ENCODE results near the gene GAS5. TPM values are rescaled to one million over a fixed set of nuclear protein-coding genes. Genes with fewer than 3 reads are reported as not detected.

Gene GAS5
- total and polyA plus RNA-seq, 2 experiments from 2014 or later, result 979 to 992 TPM

GRCh38 chr1:173900427-173900826, 32.6 kb upstream of the GAS5 start (continued):
- TF ChIP-seq ETS1 (IDR thresholded peaks at IDR 0.05) (no peak), CREB1 (CRISPR knock-in tag; IDR thresholded peaks at IDR 0.05; ENCODE audit: low read depth) (no peak)

DNA sequence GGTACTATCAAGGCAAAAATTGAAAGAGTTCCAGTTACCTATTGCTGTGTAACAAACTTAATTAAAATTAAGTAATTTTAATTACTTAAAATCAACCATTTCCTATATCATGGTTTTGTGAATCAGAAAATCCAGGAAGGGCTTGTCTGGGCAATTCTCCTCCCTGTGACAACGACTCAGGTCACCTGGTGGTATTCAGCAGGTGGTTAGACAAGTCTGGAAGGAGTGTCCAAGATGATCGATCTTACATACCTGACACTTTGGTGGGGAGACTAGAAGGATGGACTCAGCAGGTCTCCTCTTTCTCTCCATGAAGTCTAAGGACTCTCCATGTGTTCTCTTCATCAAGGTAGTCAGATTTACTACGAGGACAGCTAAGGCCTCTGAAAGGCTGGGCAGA, 26.4 kb upstream of the GAS5 start:
- Mint-ChIP-seq H3K27me3 (ENCODE audit: insufficient read depth, low read depth, poor library complexity) (no peaks in the 10 kb centered on the region), H3K9me3 (no peaks in the 10 kb centered on the region), H3K4me3 (no peak overlapping the region), H3K4me1 (peaks cover 31% of the 10 kb centered on the region), H3K36me3 (ENCODE audit: low read depth) (peaks cover 4% of the 10 kb centered on the region; the same call in 2 of the 3 replicates), H3K27ac (peak overlapping the region; percentile 53; the same call in 1 of the 2 replicates)
- no peaks in the 10 kb centered on the region for H3F3A ChIP-seq (replicated peaks; ENCODE audit: low read depth)
- H3K4me3 ChIP-seq, result no peak overlapping the region
- no peak for ATAC-seq
- no peak overlapping the region for H2AFZ ChIP-seq
- no peak overlapping the region for H3K4me2 ChIP-seq
- no peaks in the 10 kb centered on the region for H3K9me2 ChIP-seq (ENCODE audit: insufficient read depth)
- DNase-seq (ENCODE audit: low spot score), result no peak
- H3K79me2 ChIP-seq (replicated peaks; ENCODE audit: insufficient read depth), result peaks cover 22% of the 10 kb centered on the region
- no peaks in the 10 kb centered on the region for H3K27me3 ChIP-seq (ENCODE audit: insufficient read depth)
- peaks cover 21% of the 10 kb centered on the region for H3K4me1 ChIP-seq (ENCODE audit: insufficient read depth)
- H4K20me1 ChIP-seq (replicated peaks; ENCODE audit: insufficient read depth), result no peaks in the 10 kb centered on the region
- H3K27ac ChIP-seq (ENCODE audit: low read depth), result no peak overlapping the region
- H3K36me3 ChIP-seq (ENCODE audit: insufficient read depth), result no peaks in the 10 kb centered on the region
- TF ChIP-seq POLR2AphosphoS5 (IDR thresholded peaks at IDR 0.05; ENCODE audit: low read depth) (no peak), CREB1 (CRISPR knock-in tag; IDR thresholded peaks at IDR 0.05; ENCODE audit: low read depth) (no peak), ZNF114 (CRISPR knock-in tag; IDR thresholded peaks at IDR 0.05) (no peak), JUNB (IDR thresholded peaks at IDR 0.05; ENCODE audit: unreplicated experiment) (no peak), STAT1 (IDR thresholded peaks at IDR 0.05; ENCODE audit: unreplicated experiment) (no peak), ETS1 (IDR thresholded peaks at IDR 0.05) (no peak), NANOG (IDR thresholded peaks at IDR 0.05; ENCODE audit: borderline replicate concordance) (no peak), EZH2 (IDR thresholded peaks at IDR 0.05; ENCODE audit: low read depth, unreplicated experiment) (no peak), ZNF331 (CRISPR knock-in tag; IDR thresholded peaks at IDR 0.05; ENCODE audit: low read depth) (no peak), EZH2phosphoT487 (IDR thresholded peaks at IDR 0.05; ENCODE audit: unreplicated experiment) (no peak)
- TF ChIP-seq, protein P1, sequence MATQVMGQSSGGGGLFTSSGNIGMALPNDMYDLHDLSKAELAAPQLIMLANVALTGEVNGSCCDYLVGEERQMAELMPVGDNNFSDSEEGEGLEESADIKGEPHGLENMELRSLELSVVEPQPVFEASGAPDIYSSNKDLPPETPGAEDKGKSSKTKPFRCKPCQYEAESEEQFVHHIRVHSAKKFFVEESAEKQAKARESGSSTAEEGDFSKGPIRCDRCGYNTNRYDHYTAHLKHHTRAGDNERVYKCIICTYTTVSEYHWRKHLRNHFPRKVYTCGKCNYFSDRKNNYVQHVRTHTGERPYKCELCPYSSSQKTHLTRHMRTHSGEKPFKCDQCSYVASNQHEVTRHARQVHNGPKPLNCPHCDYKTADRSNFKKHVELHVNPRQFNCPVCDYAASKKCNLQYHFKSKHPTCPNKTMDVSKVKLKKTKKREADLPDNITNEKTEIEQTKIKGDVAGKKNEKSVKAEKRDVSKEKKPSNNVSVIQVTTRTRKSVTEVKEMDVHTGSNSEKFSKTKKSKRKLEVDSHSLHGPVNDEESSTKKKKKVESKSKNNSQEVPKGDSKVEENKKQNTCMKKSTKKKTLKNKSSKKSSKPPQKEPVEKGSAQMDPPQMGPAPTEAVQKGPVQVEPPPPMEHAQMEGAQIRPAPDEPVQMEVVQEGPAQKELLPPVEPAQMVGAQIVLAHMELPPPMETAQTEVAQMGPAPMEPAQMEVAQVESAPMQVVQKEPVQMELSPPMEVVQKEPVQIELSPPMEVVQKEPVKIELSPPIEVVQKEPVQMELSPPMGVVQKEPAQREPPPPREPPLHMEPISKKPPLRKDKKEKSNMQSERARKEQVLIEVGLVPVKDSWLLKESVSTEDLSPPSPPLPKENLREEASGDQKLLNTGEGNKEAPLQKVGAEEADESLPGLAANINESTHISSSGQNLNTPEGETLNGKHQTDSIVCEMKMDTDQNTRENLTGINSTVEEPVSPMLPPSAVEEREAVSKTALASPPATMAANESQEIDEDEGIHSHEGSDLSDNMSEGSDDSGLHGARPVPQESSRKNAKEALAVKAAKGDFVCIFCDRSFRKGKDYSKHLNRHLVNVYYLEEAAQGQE (IDR thresholded peaks at IDR 0.05; ENCODE audit: unreplicated experiment), result no peak
- TF ChIP-seq, protein P2, sequence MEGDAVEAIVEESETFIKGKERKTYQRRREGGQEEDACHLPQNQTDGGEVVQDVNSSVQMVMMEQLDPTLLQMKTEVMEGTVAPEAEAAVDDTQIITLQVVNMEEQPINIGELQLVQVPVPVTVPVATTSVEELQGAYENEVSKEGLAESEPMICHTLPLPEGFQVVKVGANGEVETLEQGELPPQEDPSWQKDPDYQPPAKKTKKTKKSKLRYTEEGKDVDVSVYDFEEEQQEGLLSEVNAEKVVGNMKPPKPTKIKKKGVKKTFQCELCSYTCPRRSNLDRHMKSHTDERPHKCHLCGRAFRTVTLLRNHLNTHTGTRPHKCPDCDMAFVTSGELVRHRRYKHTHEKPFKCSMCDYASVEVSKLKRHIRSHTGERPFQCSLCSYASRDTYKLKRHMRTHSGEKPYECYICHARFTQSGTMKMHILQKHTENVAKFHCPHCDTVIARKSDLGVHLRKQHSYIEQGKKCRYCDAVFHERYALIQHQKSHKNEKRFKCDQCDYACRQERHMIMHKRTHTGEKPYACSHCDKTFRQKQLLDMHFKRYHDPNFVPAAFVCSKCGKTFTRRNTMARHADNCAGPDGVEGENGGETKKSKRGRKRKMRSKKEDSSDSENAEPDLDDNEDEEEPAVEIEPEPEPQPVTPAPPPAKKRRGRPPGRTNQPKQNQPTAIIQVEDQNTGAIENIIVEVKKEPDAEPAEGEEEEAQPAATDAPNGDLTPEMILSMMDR (conservative IDR thresholded peaks at IDR 0.05; ENCODE audit: low read depth in 2 of 2), result no peak
